ENCODE data around the gene AKIP1. TPM values are rescaled to one million over a fixed set of nuclear protein-coding genes. Genes with fewer than 3 reads are reported as not detected.
A peak's percentile ranks its signal among the peaks of the same experiment; 100 is the strongest.

AKIP1 gene
- total and polyA plus RNA-seq, 9 of the 15 experiments (the other 6 are each of a cell fraction or from before 2014, with no cell fraction given) = 9.0 to 52.6 (median 36.2) TPM

DNA sequence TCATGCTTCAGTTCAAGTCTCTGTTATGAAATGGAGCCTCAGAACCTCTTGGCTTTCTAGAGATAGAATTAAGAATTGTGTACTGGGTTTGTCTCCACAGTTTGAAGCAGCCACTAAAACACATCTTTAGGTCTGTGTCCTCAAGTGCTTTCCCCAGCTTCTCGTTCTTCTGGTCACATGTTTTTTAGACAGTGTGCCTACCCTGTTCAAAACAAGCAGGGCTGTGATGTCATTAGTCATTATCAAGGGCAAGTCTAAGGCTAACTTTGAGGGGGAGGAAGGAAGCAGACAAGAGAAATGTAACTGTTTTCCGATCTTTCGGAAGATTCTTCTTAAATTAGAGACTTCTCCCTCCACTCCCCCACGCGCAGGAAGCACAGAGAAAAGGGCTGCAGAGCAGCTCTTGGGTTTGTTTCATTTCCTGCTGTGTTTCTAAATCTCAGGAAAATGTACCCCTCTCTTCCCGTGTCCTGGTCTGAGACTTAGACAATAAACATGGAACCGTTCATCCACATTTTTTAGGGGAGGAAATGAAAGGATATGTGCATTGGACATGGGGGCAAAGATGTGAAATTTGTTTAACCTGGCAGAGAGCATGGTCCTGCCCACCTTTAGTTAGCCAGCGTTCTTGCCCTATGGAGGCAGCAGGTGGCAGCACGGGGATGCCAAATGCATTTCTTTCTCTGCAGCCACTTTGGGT, 3.1 kb downstream of the AKIP1 start (continued):
- TF ChIP-seq NFRKB (IDR thresholded peaks at IDR 0.05; ENCODE audit: low read depth) = no peak
- TF ChIP-seq ARID1B (IDR thresholded peaks at IDR 0.05) = peak; percentile 61
- TF ChIP-seq, protein P1, sequence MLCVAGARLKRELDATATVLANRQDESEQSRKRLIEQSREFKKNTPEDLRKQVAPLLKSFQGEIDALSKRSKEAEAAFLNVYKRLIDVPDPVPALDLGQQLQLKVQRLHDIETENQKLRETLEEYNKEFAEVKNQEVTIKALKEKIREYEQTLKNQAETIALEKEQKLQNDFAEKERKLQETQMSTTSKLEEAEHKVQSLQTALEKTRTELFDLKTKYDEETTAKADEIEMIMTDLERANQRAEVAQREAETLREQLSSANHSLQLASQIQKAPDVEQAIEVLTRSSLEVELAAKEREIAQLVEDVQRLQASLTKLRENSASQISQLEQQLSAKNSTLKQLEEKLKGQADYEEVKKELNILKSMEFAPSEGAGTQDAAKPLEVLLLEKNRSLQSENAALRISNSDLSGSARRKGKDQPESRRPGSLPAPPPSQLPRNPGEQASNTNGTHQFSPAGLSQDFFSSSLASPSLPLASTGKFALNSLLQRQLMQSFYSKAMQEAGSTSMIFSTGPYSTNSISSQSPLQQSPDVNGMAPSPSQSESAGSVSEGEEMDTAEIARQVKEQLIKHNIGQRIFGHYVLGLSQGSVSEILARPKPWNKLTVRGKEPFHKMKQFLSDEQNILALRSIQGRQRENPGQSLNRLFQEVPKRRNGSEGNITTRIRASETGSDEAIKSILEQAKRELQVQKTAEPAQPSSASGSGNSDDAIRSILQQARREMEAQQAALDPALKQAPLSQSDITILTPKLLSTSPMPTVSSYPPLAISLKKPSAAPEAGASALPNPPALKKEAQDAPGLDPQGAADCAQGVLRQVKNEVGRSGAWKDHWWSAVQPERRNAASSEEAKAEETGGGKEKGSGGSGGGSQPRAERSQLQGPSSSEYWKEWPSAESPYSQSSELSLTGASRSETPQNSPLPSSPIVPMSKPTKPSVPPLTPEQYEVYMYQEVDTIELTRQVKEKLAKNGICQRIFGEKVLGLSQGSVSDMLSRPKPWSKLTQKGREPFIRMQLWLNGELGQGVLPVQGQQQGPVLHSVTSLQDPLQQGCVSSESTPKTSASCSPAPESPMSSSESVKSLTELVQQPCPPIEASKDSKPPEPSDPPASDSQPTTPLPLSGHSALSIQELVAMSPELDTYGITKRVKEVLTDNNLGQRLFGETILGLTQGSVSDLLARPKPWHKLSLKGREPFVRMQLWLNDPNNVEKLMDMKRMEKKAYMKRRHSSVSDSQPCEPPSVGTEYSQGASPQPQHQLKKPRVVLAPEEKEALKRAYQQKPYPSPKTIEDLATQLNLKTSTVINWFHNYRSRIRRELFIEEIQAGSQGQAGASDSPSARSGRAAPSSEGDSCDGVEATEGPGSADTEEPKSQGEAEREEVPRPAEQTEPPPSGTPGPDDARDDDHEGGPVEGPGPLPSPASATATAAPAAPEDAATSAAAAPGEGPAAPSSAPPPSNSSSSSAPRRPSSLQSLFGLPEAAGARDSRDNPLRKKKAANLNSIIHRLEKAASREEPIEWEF (CRISPR knock-in tag; IDR thresholded peaks at IDR 0.05) = no peak
- TF ChIP-seq TARDBP (IDR thresholded peaks at IDR 0.05) = no peak
- no peak for TF ChIP-seq HLTF (IDR thresholded peaks at IDR 0.05)
- TF ChIP-seq, protein P2, sequence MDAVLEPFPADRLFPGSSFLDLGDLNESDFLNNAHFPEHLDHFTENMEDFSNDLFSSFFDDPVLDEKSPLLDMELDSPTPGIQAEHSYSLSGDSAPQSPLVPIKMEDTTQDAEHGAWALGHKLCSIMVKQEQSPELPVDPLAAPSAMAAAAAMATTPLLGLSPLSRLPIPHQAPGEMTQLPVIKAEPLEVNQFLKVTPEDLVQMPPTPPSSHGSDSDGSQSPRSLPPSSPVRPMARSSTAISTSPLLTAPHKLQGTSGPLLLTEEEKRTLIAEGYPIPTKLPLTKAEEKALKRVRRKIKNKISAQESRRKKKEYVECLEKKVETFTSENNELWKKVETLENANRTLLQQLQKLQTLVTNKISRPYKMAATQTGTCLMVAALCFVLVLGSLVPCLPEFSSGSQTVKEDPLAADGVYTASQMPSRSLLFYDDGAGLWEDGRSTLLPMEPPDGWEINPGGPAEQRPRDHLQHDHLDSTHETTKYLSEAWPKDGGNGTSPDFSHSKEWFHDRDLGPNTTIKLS (IDR thresholded peaks at IDR 0.05; ENCODE audit: borderline replicate concordance, low read depth) = no peak
- TF ChIP-seq ZNF668 (CRISPR knock-in tag; IDR thresholded peaks at IDR 0.05) = no peak
- TF ChIP-seq, protein P3, sequence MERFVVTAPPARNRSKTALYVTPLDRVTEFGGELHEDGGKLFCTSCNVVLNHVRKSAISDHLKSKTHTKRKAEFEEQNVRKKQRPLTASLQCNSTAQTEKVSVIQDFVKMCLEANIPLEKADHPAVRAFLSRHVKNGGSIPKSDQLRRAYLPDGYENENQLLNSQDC (CRISPR knock-in tag; IDR thresholded peaks at IDR 0.05) = no peak
- TF ChIP-seq CC2D1A (IDR thresholded peaks at IDR 0.05) = no peak
- TF ChIP-seq NCOA2 (IDR thresholded peaks at IDR 0.05; ENCODE audit: partially characterized antibody in 2 of 2) = no peak
- no peak for TF ChIP-seq SMARCA5 (IDR thresholded peaks at IDR 0.05)
- TF ChIP-seq, protein P4, sequence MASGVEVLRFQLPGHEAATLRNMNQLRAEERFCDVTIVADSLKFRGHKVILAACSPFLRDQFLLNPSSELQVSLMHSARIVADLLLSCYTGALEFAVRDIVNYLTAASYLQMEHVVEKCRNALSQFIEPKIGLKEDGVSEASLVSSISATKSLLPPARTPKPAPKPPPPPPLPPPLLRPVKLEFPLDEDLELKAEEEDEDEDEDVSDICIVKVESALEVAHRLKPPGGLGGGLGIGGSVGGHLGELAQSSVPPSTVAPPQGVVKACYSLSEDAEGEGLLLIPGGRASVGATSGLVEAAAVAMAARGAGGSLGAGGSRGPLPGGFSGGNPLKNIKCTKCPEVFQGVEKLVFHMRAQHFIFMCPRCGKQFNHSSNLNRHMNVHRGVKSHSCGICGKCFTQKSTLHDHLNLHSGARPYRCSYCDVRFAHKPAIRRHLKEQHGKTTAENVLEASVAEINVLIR (CRISPR knock-in tag; IDR thresholded peaks at IDR 0.05) = peak; percentile 61
- no peak for TF ChIP-seq SAFB2 (IDR thresholded peaks at IDR 0.05; ENCODE audit: borderline replicate concordance, low read depth, low read length, severe bottlenecking)
- TF ChIP-seq SIRT6 (IDR thresholded peaks at IDR 0.05; ENCODE audit: low read depth, low read length) = no peak
- TF ChIP-seq CSDE1 (IDR thresholded peaks at IDR 0.05) = no peak
- TF ChIP-seq, protein P5, sequence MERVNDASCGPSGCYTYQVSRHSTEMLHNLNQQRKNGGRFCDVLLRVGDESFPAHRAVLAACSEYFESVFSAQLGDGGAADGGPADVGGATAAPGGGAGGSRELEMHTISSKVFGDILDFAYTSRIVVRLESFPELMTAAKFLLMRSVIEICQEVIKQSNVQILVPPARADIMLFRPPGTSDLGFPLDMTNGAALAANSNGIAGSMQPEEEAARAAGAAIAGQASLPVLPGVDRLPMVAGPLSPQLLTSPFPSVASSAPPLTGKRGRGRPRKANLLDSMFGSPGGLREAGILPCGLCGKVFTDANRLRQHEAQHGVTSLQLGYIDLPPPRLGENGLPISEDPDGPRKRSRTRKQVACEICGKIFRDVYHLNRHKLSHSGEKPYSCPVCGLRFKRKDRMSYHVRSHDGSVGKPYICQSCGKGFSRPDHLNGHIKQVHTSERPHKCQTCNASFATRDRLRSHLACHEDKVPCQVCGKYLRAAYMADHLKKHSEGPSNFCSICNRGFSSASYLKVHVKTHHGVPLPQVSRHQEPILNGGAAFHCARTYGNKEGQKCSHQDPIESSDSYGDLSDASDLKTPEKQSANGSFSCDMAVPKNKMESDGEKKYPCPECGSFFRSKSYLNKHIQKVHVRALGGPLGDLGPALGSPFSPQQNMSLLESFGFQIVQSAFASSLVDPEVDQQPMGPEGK (CRISPR knock-in tag; IDR thresholded peaks at IDR 0.05; ENCODE audit: borderline replicate concordance) = no peak
- TF ChIP-seq, protein P6, sequence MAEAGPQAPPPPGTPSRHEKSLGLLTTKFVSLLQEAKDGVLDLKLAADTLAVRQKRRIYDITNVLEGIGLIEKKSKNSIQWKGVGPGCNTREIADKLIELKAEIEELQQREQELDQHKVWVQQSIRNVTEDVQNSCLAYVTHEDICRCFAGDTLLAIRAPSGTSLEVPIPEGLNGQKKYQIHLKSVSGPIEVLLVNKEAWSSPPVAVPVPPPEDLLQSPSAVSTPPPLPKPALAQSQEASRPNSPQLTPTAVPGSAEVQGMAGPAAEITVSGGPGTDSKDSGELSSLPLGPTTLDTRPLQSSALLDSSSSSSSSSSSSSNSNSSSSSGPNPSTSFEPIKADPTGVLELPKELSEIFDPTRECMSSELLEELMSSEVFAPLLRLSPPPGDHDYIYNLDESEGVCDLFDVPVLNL (CRISPR knock-in tag; IDR thresholded peaks at IDR 0.05; ENCODE audit: low read depth) = no peak
